Heart left ventricle (tissue), 16 donors: Measurements from ENCODE around the gene CDCA5. TPM values are rescaled to one million over a fixed set of nuclear protein-coding genes. Genes with fewer than 3 reads are reported as not detected.

Experiments
- ATAC-seq, 4 donors: fragments of 200-7000 bp; cut with Tn5 transposase; one replicate each; pipeline ENCODE4 v1.9.1; 2020 to 2022; ENCODE audit warnings: moderate library complexity in 4 of 4, mild to moderate bottlenecking in 3 of 4, moderate number of reproducible peaks in 1 of 4
- DNase-seq, 5 donors: peaks; one replicate each; pipeline ENCODE4 v3.0.0-alpha.2; 2020
- H3K27ac ChIP-seq, 12 donors: fragments of 200-600 bp; sonication (generic) in 4 of 12; one replicate each; pipeline versions ENCODE4 v1.5.0 to v1.8.0; 2016 to 2022; ENCODE audit warnings: mild to moderate bottlenecking in 2 of 12
- H3K27me3 ChIP-seq, 9 donors: fragments of 200-600 bp; sonication (generic) in 2 of 9; one replicate each; pipeline versions ENCODE4 v1.5.1 to v1.8.0; 2016 to 2022; ENCODE audit warnings: mild to moderate bottlenecking in 3 of 9
- H3K36me3 ChIP-seq, 9 donors: fragments of 200-600 bp; sonication (generic) in 2 of 9; one replicate each; pipeline versions ENCODE4 v1.5.0 to v1.8.0; 2018 to 2022; ENCODE audit warnings: mild to moderate bottlenecking in 2 of 9
- H3K4me1 ChIP-seq, 12 donors: fragments of 200-600 bp; sonication (generic) in 4 of 12; one replicate each; pipeline versions ENCODE4 v1.5.0 to v1.8.0; 2016 to 2022; ENCODE audit warnings: mild to moderate bottlenecking in 3 of 12
- H3K4me3 ChIP-seq, 12 donors: fragments of 200-600 bp; sonication (generic) in 4 of 12; one replicate each; pipeline versions ENCODE4 v1.5.0 to v1.8.0; 2017 to 2022; ENCODE audit warnings: mild to moderate bottlenecking in 9 of 12, moderate library complexity in 4 of 12
- H3K9me3 ChIP-seq, 12 donors: fragments of 200-600 bp; sonication (generic) in 4 of 12; one replicate each; pipeline versions ENCODE4 v1.5.0 to v1.8.0; 2016 to 2022; ENCODE audit warnings: mild to moderate bottlenecking in 1 of 12
- POLR2A ChIP-seq, 2 donors: fragments of 450-650 bp; IDR thresholded peaks; one replicate each; pipeline ENCODE4 v1.6.1; 2017; ENCODE audit warnings: antibody characterized with exemption in 2 of 2, mild to moderate bottlenecking in 2 of 2, moderate library complexity in 2 of 2
- WGBS, 4 donors: extraction: QIAGEN DNeasy Blood & Tissue Kit in 2 of 4; methylation state at CpG; one replicate each; pipeline versions ENCODE4 v1.1.5 to v1.1.7; 2013 to 2018; 5-methylcytosine and 5-hydroxymethylcytosine counted together
- intact Hi-C, 10 donors: fragments of 100-400 bp; cut with DNase I; formaldehyde crosslinking; loops; one replicate each; pipeline versions ENCODE4 v1.11.1 to v1.14.2; 2022
- polyA plus RNA-seq, 2 donors: library from polyadenylated mRNA; stranded (reverse); fragments of 200-250 nt; gene quantifications; one replicate each; pipeline ENCODE4 v1.2.3, GENCODE V29; 2013
- total RNA-seq, 9 donors: library from RNA; depleted of rRNA in 2 of 9; stranded (reverse); fragments of >200 nt in 2 of 9; fragmentation: NEBNext Ultra II Directional in 3 of 9; extraction: Animal tissue kit (Norgen Biotek cat#: 25700) in 3 of 9; gene quantifications; one replicate each; pipeline versions ENCODE4 v1.1.0 to v1.2.4, GENCODE V29; 2016 to 2023
- TF ChIP-seq, protein P1 (sequence below), 12 donors: fragments of 200-600 bp; sonication (generic) in 4 of 12; IDR thresholded peaks; one replicate each; pipeline versions ENCODE4 v1.5.0 to v1.8.0; 2018 to 2022; ENCODE audit warnings: antibody characterized with exemption in 12 of 12, mild to moderate bottlenecking in 5 of 12
- donor health status: ischemic (EF 13 %, LVEDD 7.1; RV severe dilation, severe dysfunction).
- donor health status: healthy with polysubstance abuse.
- donor health status: DM: no; HTN: yes; CAD: no.
- donor health status: DM: no; HTN: no; CAD: no.
- donor health status: ischemic (EF 25% LVEDD 6.9; RV normal size, moderate dysfunction).
- donor health status: ischemic (EF 25% LVEDD 5.7; RV mildly dilated, moderate dysfunction).
- donor health status: healthy.
- donor health status: DM: yes; HTN: yes; CAD: no.
- donor health status: ischemic (EF 35%, LVEDD 5.7; RV mildly dilated, moderate dysfunction).
- donor health status: nonischemic (EF 11% LVEDD 7.7; RV severe dilation, severe dysfunction).
- donor health status: DM: yes; HTN: yes; CAD: no.
- donor health status: PGD.
- donor health status: ischemic (EF 29% LVEDD 5.4; RV normal size, mild dysfunction).
- donor health status: nonischemic (EF 23%, LVEDD 6.1; RV moderate dilation, normal function).

CDCA5 gene
- total and polyA plus RNA-seq, 11 donors, result 0.38 to 11.6 (median 0.81) TPM

DNA sequence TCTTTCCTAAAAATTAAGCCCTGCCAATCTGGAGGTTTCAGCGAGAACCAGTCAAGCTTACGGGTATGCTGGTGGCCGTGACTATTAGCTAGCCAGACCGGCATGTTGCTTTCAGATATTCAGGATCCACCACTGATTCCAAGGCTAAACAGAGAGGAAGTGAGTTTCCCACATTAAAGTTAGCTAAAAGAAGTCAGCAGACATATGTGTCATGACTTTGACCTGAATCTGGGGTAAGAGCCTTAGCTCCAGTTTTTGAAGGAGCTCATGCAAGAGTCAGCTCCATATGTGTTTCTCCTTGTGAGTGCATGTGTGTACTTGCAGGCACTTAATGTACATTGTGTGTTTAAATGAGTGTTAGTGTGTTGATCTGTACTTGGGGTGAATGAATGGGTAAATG, 1.6 kb upstream of the CDCA5 start:
- no peak for TF ChIP-seq POLR2A (IDR thresholded peaks at IDR 0.05)
- TF ChIP-seq, protein P1, sequence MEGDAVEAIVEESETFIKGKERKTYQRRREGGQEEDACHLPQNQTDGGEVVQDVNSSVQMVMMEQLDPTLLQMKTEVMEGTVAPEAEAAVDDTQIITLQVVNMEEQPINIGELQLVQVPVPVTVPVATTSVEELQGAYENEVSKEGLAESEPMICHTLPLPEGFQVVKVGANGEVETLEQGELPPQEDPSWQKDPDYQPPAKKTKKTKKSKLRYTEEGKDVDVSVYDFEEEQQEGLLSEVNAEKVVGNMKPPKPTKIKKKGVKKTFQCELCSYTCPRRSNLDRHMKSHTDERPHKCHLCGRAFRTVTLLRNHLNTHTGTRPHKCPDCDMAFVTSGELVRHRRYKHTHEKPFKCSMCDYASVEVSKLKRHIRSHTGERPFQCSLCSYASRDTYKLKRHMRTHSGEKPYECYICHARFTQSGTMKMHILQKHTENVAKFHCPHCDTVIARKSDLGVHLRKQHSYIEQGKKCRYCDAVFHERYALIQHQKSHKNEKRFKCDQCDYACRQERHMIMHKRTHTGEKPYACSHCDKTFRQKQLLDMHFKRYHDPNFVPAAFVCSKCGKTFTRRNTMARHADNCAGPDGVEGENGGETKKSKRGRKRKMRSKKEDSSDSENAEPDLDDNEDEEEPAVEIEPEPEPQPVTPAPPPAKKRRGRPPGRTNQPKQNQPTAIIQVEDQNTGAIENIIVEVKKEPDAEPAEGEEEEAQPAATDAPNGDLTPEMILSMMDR (IDR thresholded peaks at IDR 0.05), result no peak
- H3K36me3 ChIP-seq, result peaks cover 0 to 51% (median 42%) of the 10 kb centered on the region in 9 donors
- intact Hi-C loops, result loop anchor here in 4 of 10 donors (2.0 to 10.0 kb wide), 3 partner anchors 35 to 71 kb away; partner anchors contain the start of genes ARL2 (in 2 of the 4) and SAC3D1 (in 1 of the 4)

DNA sequence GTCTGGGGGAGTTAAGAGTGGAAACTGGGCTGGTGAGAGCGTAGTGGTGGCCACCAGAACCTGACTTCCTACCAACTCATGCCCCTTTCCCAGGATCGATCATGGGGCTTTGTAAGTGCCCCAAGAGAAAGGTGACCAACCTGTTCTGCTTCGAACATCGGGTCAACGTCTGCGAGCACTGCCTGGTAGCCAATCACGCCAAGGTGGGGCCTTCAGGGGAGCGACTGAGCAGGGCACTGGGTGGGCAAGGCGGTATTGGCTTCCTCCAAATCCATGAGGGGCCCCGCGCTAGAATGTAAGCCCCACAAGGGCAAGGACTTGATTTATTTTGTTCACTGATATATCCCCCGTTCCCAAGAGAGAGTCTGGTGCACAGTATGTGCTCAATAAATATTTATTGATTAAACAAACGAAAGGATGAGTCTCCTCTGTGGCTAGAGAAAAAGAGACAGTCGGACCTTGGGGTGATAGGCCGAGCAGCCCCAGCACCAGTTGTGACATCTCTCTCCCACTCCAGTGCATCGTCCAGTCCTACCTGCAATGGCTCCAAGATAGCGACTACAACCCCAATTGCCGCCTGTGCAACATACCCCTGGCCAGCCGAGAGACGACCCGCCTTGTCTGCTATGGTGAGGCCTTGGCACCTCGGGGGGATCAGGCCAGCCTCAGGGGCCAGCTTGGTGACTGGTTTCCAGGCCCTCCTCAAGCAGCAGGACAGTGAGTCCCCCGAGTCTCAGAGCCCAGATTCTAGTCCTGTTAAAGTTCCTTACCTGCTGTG, 947 bp upstream of the CDCA5 start:
- H3K27ac ChIP-seq, result peak overlapping the region; percentile 45 to 95 (median 90)
- H3K9me3 ChIP-seq, result no peaks in the 10 kb centered on the region
- peak overlapping the region; percentile 44 to 93 (median 79) for H3K4me3 ChIP-seq
- DNase-seq, result no peak
- H3K36me3 ChIP-seq, result peaks cover 0 to 48% (median 42%) of the 10 kb centered on the region in 9 donors
- peak in 2 of 4 donors; percentile 5 to 8 for ATAC-seq
- intact Hi-C loops, result loop anchor here in 7 of 10 donors (1.0 to 10.0 kb wide), 8 partner anchors 12 to 72 kb away; partner anchors contain the start of genes SAC3D1 (in 5 of the 7), ARL2 (in 4 of the 7), VPS51 (in 2 of the 7) and FAU (in 1 of the 7)
- H3K4me1 ChIP-seq, result peaks cover 4 to 27% (median 16%) of the 10 kb centered on the region in 12 donors
- TF ChIP-seq POLR2A (IDR thresholded peaks at IDR 0.05), result no peak
- TF ChIP-seq, protein P1 (IDR thresholded peaks at IDR 0.05), result no peak
- 47 to 53% (median 48%) methylated on average over 21 to 23 of the region's 23 CpGs for WGBS, 4 donors
- H3K27me3 ChIP-seq, result no peaks in the 10 kb centered on the region

More for the DNA sequence above, 1.6 kb upstream of the CDCA5 start:
- DNase-seq, result no peak
- Histone ChIP-seq H3K9me3 (no peaks in the 10 kb centered on the region), H3K27me3 (no peaks in the 10 kb centered on the region), H3K4me1 (peaks cover 4 to 27% (median 16%) of the 10 kb centered on the region in 12 donors), H3K4me3 (no peak overlapping the region), H3K27ac (no peak overlapping the region)
- WGBS, 4 donors, result 79 to 97% (median 92%) methylated on average over 4 of the region's 4 CpGs
- ATAC-seq, result no peak

DNA sequence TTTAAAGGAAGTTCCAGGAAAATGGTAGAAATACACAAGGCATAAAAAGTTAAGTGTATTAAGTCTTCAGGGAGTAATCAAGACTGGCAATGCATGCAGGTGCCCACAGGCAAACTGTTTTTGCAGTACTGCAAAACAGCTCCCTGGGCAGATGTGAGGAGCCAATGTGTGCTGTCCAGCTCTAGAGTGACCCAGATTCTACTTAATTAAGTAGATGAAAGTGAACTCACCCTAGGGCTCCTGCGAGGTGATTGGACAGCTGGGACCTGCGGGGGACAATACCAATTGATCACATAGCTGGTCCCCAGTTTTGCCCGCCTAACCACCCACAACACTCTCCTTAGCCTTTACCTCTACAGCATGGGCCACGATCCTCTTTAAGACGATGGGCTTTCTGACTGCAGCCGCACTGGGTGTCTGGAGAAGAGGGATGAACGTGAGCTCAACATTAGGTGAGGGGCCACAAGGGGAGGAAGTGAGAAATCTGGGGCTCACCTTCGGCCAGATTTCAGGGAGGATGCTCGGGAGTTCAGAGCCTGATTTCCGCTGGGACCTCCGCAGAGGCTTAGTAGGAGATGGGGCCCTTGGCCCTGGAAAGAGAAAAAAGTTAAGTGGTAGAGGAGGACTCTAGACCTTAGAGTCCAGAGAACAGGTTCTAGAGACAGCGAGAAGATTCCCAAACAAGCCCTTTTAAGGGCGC, 556 bp downstream of the CDCA5 start:
- ATAC-seq (no peak), DNase-seq (no peak)
- 5 to 9% (median 6%) methylated on average over 13 of the region's 13 CpGs for WGBS, 4 donors
- peak overlapping the region in 9 of 12 donors; percentile 87 to 95 (median 91) for H3K27ac ChIP-seq
- H3K4me1 ChIP-seq, result peaks cover 4 to 27% (median 16%) of the 10 kb centered on the region in 12 donors
- intact Hi-C loops, result loop anchor here in 5 of 10 donors (5.0 to 10.0 kb wide), 4 partner anchors 41 to 71 kb away; partner anchors contain the start of genes ARL2 (in 4 of the 5), SAC3D1 (in 4 of the 5) and SNX15 (in 1 of the 5)
- H3K27me3 ChIP-seq, result no peaks in the 10 kb centered on the region
- peaks cover 0 to 33% (median 29%) of the 10 kb centered on the region in 9 donors for H3K36me3 ChIP-seq
- no peaks in the 10 kb centered on the region for H3K9me3 ChIP-seq
- H3K4me3 ChIP-seq, result peak overlapping the region; percentile 44 to 93 (median 79)
- no peak for TF ChIP-seq POLR2A (IDR thresholded peaks at IDR 0.05)
- TF ChIP-seq, protein P1 (IDR thresholded peaks at IDR 0.05), result no peak
